IPS-20b (cell line): ENCODE data around the gene RUBCN.
A peak's percentile ranks its signal among the peaks of the same experiment; 100 is the strongest.
"Not testable (repeated sequence)": the region's sequence is repeated elsewhere in the genome, so short reads cannot be mapped to it uniquely, and the experiment has no call there.

Experiments used
- H3K27ac ChIP-seq: one replicate; pipeline ENCODE4 v1.5.1; 2013; ENCODE audit warnings: low read length
- H3K27me3 ChIP-seq: 2 replicates; pipeline ENCODE4 v1.6.1; 2013; ENCODE audit warnings: mild to moderate bottlenecking, low read length, inconsistent platforms; ENCODE audit not compliant: insufficient read depth
- H3K36me3 ChIP-seq: 2 replicates; pipeline ENCODE4 v1.6.1; 2013; ENCODE audit warnings: low read depth, mild to moderate bottlenecking, inconsistent platforms, low read length, moderate library complexity; ENCODE audit not compliant: insufficient read depth
- H3K4me1 ChIP-seq: 2 replicates; pipeline ENCODE4 v1.6.1; 2013; ENCODE audit warnings: mild to moderate bottlenecking, control low read depth, inconsistent platforms, low read length, moderate library complexity; ENCODE audit not compliant: insufficient read depth
- H3K4me3 ChIP-seq: 2 replicates; pipeline ENCODE4 v1.5.1; 2013; ENCODE audit warnings: mild to moderate bottlenecking, low read length, inconsistent platforms
- H3K9ac ChIP-seq: 2 replicates; pipeline ENCODE4 v1.6.1; 2013; ENCODE audit warnings: low read depth, mild to moderate bottlenecking, inconsistent platforms, low read length, moderate library complexity
- H3K9me3 ChIP-seq: 2 replicates; pipeline ENCODE4 v1.6.1; 2013; ENCODE audit warnings: mild to moderate bottlenecking, low read depth, low read length, inconsistent platforms; ENCODE audit not compliant: insufficient read depth

RUBCN gene

GRCh38 chr3:197654090-197654997 is 82.4 kb downstream of the RUBCN start:
- not testable (repeated sequence) for H3K9me3 ChIP-seq, H3K36me3 ChIP-seq, H3K4me3 ChIP-seq, H3K9ac ChIP-seq, H3K4me1 ChIP-seq, H3K27ac ChIP-seq, H3K27me3 ChIP-seq

GRCh38 chr3:197652860-197653259 is 83.8 kb downstream of the RUBCN start:
- H3K9ac ChIP-seq, H3K4me1 ChIP-seq, H3K27me3 ChIP-seq, H3K4me3 ChIP-seq, H3K27ac ChIP-seq, H3K36me3 ChIP-seq, H3K9me3 ChIP-seq: not testable (repeated sequence)

- not testable (repeated sequence) for H3K9me3 ChIP-seq
These were observed 89.1 kb downstream of the RUBCN start for GRCh38 chr3:197647649-197648048.

GRCh38 chr3:197647191-197647590 is 89.5 kb downstream of the RUBCN start:
- not testable (repeated sequence) for H3K9me3 ChIP-seq, H3K9ac ChIP-seq, H3K27ac ChIP-seq, H3K4me3 ChIP-seq, H3K4me1 ChIP-seq, H3K36me3 ChIP-seq, H3K27me3 ChIP-seq

More at GRCh38 chr3:197647649-197648048, 89.1 kb downstream of the RUBCN start:
- not testable (repeated sequence) for H3K9ac ChIP-seq, H3K36me3 ChIP-seq, H3K27me3 ChIP-seq, H3K4me3 ChIP-seq, H3K4me1 ChIP-seq, H3K27ac ChIP-seq

- H3K36me3 ChIP-seq, H3K4me3 ChIP-seq, H3K4me1 ChIP-seq, H3K27me3 ChIP-seq, H3K27ac ChIP-seq, H3K9ac ChIP-seq, H3K9me3 ChIP-seq: not testable (repeated sequence)
These were observed 90.4 kb downstream of the RUBCN start for GRCh38 chr3:197646294-197646693.

GRCh38 chr3:197637556-197637955 is 99.1 kb downstream of the RUBCN start:
- H3K9me3 ChIP-seq, H3K4me1 ChIP-seq, H3K4me3 ChIP-seq, H3K27me3 ChIP-seq, H3K9ac ChIP-seq, H3K27ac ChIP-seq, H3K36me3 ChIP-seq: not testable (repeated sequence)

GRCh38 chr3:197631989-197632388 is 104.7 kb downstream of the RUBCN start:
- not testable (repeated sequence) for H3K4me3 ChIP-seq, H3K4me1 ChIP-seq, H3K27me3 ChIP-seq, H3K9ac ChIP-seq, H3K27ac ChIP-seq, H3K36me3 ChIP-seq, H3K9me3 ChIP-seq

GRCh38 chr3:197630766-197631165 is 105.9 kb downstream of the RUBCN start:
- not testable (repeated sequence) for H3K9ac ChIP-seq, H3K27ac ChIP-seq, H3K4me1 ChIP-seq, H3K9me3 ChIP-seq, H3K27me3 ChIP-seq, H3K4me3 ChIP-seq, H3K36me3 ChIP-seq

GRCh38 chr3:197629286-197629685 is 107.4 kb downstream of the RUBCN start:
- not testable (repeated sequence) for H3K9ac ChIP-seq, H3K9me3 ChIP-seq, H3K36me3 ChIP-seq, H3K4me3 ChIP-seq, H3K27me3 ChIP-seq, H3K27ac ChIP-seq, H3K4me1 ChIP-seq

- H3K4me1 ChIP-seq = not testable (repeated sequence)
These were observed 108.8 kb downstream of the RUBCN start for GRCh38 chr3:197627772-197628523.

GRCh38 chr3:197627158-197627771 is 109.4 kb downstream of the RUBCN start:
- not testable (repeated sequence) for H3K36me3 ChIP-seq, H3K27me3 ChIP-seq, H3K9ac ChIP-seq, H3K4me1 ChIP-seq, H3K9me3 ChIP-seq, H3K27ac ChIP-seq
- peak overlapping the region; percentile 43; the same call in 1 of the 2 replicates for H3K4me3 ChIP-seq

More at GRCh38 chr3:197627772-197628523, 108.8 kb downstream of the RUBCN start:
- not testable (repeated sequence) for H3K27me3 ChIP-seq, H3K9me3 ChIP-seq, H3K36me3 ChIP-seq, H3K27ac ChIP-seq
- Histone ChIP-seq H3K4me3 (peak overlapping the region; percentile 71; the same call in 1 of the 2 replicates), H3K9ac (peak overlapping the region; percentile 61; the same call in 1 of the 2 replicates)
